Smooth muscle cell (in vitro differentiated cells): ENCODE measurements around the gene PLCH1. TPM values are rescaled to one million over a fixed set of nuclear protein-coding genes. Genes with fewer than 3 reads are reported as not detected.

ENCODE experiments used
- DNase-seq: peaks from one replicate; lab custom pipeline; 2025; ENCODE audit not compliant: unreplicated experiment; lab: John Stamatoyannopoulos, UW
- H2AFZ ChIP-seq: fragments of 200-600 bp; sonication (generic); 2 replicates; pipeline ENCODE4 v1.6.0; 2016; ENCODE audit warnings: antibody characterized with exemption, low read depth, mild to moderate bottlenecking
- H3F3A ChIP-seq: fragments of 200-600 bp; sonication (generic); 2 replicates; pipeline ENCODE4 v1.6.0; 2017; ENCODE audit warnings: antibody characterized with exemption, low read depth
- H3K27ac ChIP-seq: fragments of 200-600 bp; sonication (generic); 2 replicates; pipeline ENCODE4 v1.5.1; 2016; ENCODE audit warnings: low read depth, mild to moderate bottlenecking
- H3K27me3 ChIP-seq: fragments of 200-600 bp; sonication (generic); 2 replicates; pipeline ENCODE4 v1.6.1; 2016; ENCODE audit warnings: low read depth, mild to moderate bottlenecking
- H3K36me3 ChIP-seq: fragments of 200-600 bp; sonication (generic); 2 replicates; pipeline ENCODE4 v1.5.1; 2016; ENCODE audit warnings: low read depth
- H3K4me1 ChIP-seq: fragments of 200-600 bp; sonication (generic); 2 replicates; pipeline ENCODE4 v1.5.1; 2016; ENCODE audit warnings: low read depth
- H3K4me2 ChIP-seq: fragments of 200-600 bp; sonication (generic); 2 replicates; pipeline ENCODE4 v1.6.0; 2016; ENCODE audit warnings: mild to moderate bottlenecking
- H3K4me3 ChIP-seq: fragments of 200-600 bp; sonication (generic); 2 replicates; pipeline ENCODE4 v1.5.1; 2016; ENCODE audit warnings: mild to moderate bottlenecking
- H3K79me2 ChIP-seq: fragments of 200-600 bp; sonication (generic); 2 replicates; pipeline ENCODE4 v1.6.0; 2016; ENCODE audit warnings: low read depth, mild to moderate bottlenecking
- H3K9ac ChIP-seq: fragments of 200-600 bp; sonication (generic); 2 replicates; pipeline ENCODE4 v1.6.0; 2016; ENCODE audit warnings: low read depth
- H3K9me3 ChIP-seq: fragments of 200-600 bp; sonication (generic); replicated peaks from 2 replicates; pipeline ENCODE4 v1.5.1; 2016; ENCODE audit warnings: low read depth
- H4K20me1 ChIP-seq: fragments of 200-600 bp; sonication (generic); 2 replicates; pipeline ENCODE4 v1.6.0; 2016; ENCODE audit warnings: low read depth
- CTCF ChIP-seq: fragments of 200-600 bp; sonication (generic); IDR thresholded peaks from 2 replicates; pipeline ENCODE4 v1.5.1; 2017; ENCODE audit warnings: borderline replicate concordance, mild to moderate bottlenecking, antibody characterized with exemption; ENCODE audit not compliant: insufficient read depth, poor library complexity, severe bottlenecking
- WGBS: methylation state at CpG from one replicate; pipeline ENCODE4 v1.1.7; 2016; ENCODE audit warnings: low lambda C conversion rate; 5-methylcytosine and 5-hydroxymethylcytosine counted together
- polyA plus RNA-seq: library from polyadenylated mRNA; unstranded; fragments of >200 nt; fragmentation: Nextera tagmentation; extraction: Ambion mirVana; gene quantifications from 2 replicates; pipeline ENCODE4 v1.2.1, GENCODE V29; 2016
- total RNA-seq: library from RNA; depleted of rRNA; stranded (reverse); fragments of >200 nt; gene quantifications from 2 replicates; pipeline ENCODE4 v1.2.3, GENCODE V29; 2014

The PLCH1 gene
- total and polyA plus RNA-seq, 2 experiments from 2014 or later = 0.36 TPM; not detected in 1

- Histone ChIP-seq H3K36me3 (no peaks in the 10 kb centered on the region), H3K79me2 (no peaks in the 10 kb centered on the region), H4K20me1 (no peaks in the 10 kb centered on the region), H3F3A (no peaks in the 10 kb centered on the region), H3K4me3 (no peak overlapping the region), H3K9me3 (no peaks in the 10 kb centered on the region), H3K4me2 (no peak overlapping the region), H3K4me1 (no peaks in the 10 kb centered on the region), H3K9ac (no peak overlapping the region), H3K27me3 (no peaks in the 10 kb centered on the region), H3K27ac (no peak overlapping the region), H2AFZ (no peak overlapping the region)
- no peak for TF ChIP-seq CTCF
- WGBS = 97% methylated on average over 1 of the region's 1 CpG
- DNase-seq = no peak
These were observed 259.0 kb downstream of the PLCH1 start for GRCh38 chr3:155485897-155486296.

GRCh38 chr3:155481591-155481990, 263.3 kb downstream of the PLCH1 start:
- H3K79me2 ChIP-seq = no peaks in the 10 kb centered on the region
- H3F3A ChIP-seq = no peaks in the 10 kb centered on the region
- no peak overlapping the region for H3K9ac ChIP-seq
- H3K4me1 ChIP-seq = no peaks in the 10 kb centered on the region
- H3K4me2 ChIP-seq = no peak overlapping the region
- H3K27me3 ChIP-seq = no peaks in the 10 kb centered on the region
- no peak for TF ChIP-seq CTCF
- peaks cover 7% of the 10 kb centered on the region for H3K9me3 ChIP-seq
- H3K27ac ChIP-seq = no peak overlapping the region
- DNase-seq = no peak
- H4K20me1 ChIP-seq = no peaks in the 10 kb centered on the region
- no peak overlapping the region for H3K4me3 ChIP-seq
- no peaks in the 10 kb centered on the region for H3K36me3 ChIP-seq
- 96% methylated on average over 2 of the region's 2 CpGs for WGBS
- H2AFZ ChIP-seq = no peak overlapping the region

- no peaks in the 10 kb centered on the region for H3K4me1 ChIP-seq
- no peaks in the 10 kb centered on the region for H4K20me1 ChIP-seq
- no peaks in the 10 kb centered on the region for H3F3A ChIP-seq
- no peak overlapping the region for H3K9ac ChIP-seq
- H3K79me2 ChIP-seq = no peaks in the 10 kb centered on the region
- no peak overlapping the region for H2AFZ ChIP-seq
- no peak for DNase-seq
- peaks cover 7% of the 10 kb centered on the region for H3K9me3 ChIP-seq
- no peak overlapping the region for H3K27ac ChIP-seq
- no peaks in the 10 kb centered on the region for H3K36me3 ChIP-seq
- no peak for TF ChIP-seq CTCF
- H3K27me3 ChIP-seq = no peaks in the 10 kb centered on the region
- no peak overlapping the region for H3K4me3 ChIP-seq
- WGBS = 92% methylated on average over 12 of the region's 12 CpGs
- no peak overlapping the region for H3K4me2 ChIP-seq
These were observed 263.8 kb downstream of the PLCH1 start for GRCh38 chr3:155481089-155481488.

GRCh38 chr3:155465664-155466063, 279.2 kb downstream of the PLCH1 start:
- WGBS = 87% methylated on average over 2 of the region's 2 CpGs
- Histone ChIP-seq H3K4me3 (no peak overlapping the region), H3F3A (no peaks in the 10 kb centered on the region), H3K4me1 (no peaks in the 10 kb centered on the region), H3K9me3 (no peaks in the 10 kb centered on the region), H3K27ac (no peak overlapping the region), H3K4me2 (no peak overlapping the region), H2AFZ (no peak overlapping the region), H3K36me3 (no peaks in the 10 kb centered on the region), H3K79me2 (no peaks in the 10 kb centered on the region), H4K20me1 (no peaks in the 10 kb centered on the region), H3K27me3 (no peaks in the 10 kb centered on the region), H3K9ac (no peak overlapping the region)
- DNase-seq = no peak
- TF ChIP-seq CTCF = no peak
